Ishikawa (cell line): ENCODE data around the gene MIB1.

Experiments used
- CEBPB ChIP-seq: IDR thresholded peaks from 2 replicates; pipeline ENCODE4 v1.6.1; 2012
- CREB1 ChIP-seq: IDR thresholded peaks from 2 replicates; pipeline ENCODE4 v1.6.1; 2012; ENCODE audit warnings: low read depth
- EGR1 ChIP-seq: IDR thresholded peaks from 2 replicates; pipeline ENCODE4 v1.6.1; 2012
- EP300 ChIP-seq: IDR thresholded peaks from 2 replicates; pipeline ENCODE4 v1.6.1; 2012; ENCODE audit warnings: borderline replicate concordance
- FOXM1 ChIP-seq: IDR thresholded peaks from 2 replicates; pipeline ENCODE4 v1.6.1; 2012; ENCODE audit warnings: low read depth, borderline replicate concordance
- NFIC ChIP-seq: IDR thresholded peaks from 2 replicates; pipeline ENCODE4 v1.6.1; 2012
- RAD21 ChIP-seq: IDR thresholded peaks from 2 replicates; pipeline ENCODE4 v1.6.1; 2012; ENCODE audit warnings: low read depth
- TAF1 ChIP-seq: IDR thresholded peaks from 2 replicates; pipeline ENCODE4 v1.6.1; 2012; ENCODE audit warnings: low read depth, mild to moderate bottlenecking
- TCF12 ChIP-seq: IDR thresholded peaks from 2 replicates; pipeline ENCODE4 v1.6.1; 2012; ENCODE audit warnings: low read depth
- TEAD4 ChIP-seq: IDR thresholded peaks from 2 replicates; pipeline ENCODE4 v1.6.1; 2012
- YY1 ChIP-seq: IDR thresholded peaks from 2 replicates; pipeline ENCODE4 v1.6.1; 2012; ENCODE audit warnings: low read depth
- ZBTB7A ChIP-seq: IDR thresholded peaks from 2 replicates; pipeline ENCODE4 v1.6.1; 2012; ENCODE audit warnings: low read depth
- TF ChIP-seq, protein P1 (sequence below): IDR thresholded peaks from 2 replicates; pipeline ENCODE4 v1.6.1; 2012
- TF ChIP-seq, protein P2 (sequence below): IDR thresholded peaks from 2 replicates; pipeline ENCODE4 v1.6.1; 2012
- TF ChIP-seq, protein P3 (sequence below): IDR thresholded peaks from 2 replicates; pipeline ENCODE4 v1.6.1; 2012; ENCODE audit warnings: low read depth, mild to moderate bottlenecking

MIB1 gene

DNA sequence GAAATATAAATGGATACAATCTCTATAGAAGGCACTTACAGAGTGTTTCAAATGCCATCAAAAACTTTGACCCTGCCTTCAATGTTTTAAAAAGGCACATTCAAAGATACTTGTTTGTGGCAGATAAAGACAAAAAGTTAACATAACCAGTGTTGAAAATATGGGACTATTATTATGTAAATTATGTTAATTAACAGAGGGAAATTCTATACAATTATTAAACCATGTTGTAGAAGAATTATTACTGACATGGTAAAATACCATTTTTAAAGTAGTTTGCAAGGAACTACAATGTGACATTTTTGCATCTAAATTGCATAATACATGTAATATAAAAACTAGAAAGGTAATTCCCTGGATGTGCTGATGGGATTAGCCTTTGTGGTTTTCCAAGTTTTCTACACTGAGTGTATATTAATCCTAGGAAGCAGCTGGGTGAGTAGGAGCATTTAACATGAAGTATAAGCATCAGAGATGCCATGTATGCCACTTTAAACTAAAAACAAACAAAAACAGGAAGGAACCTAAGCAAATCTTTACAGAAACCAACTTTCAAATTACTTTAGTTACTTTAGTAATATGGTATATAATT lies 21.7 kb downstream of the MIB1 start:
- TF ChIP-seq ZBTB7A (no peak), FOXM1 (no peak), NFIC (no peak), RAD21 (no peak), CREB1 (no peak), EP300 (no peak), TCF12 (no peak), CEBPB (no peak), EGR1 (no peak), TAF1 (no peak), YY1 (no peak), TEAD4 (no peak)
- TF ChIP-seq, protein P1, sequence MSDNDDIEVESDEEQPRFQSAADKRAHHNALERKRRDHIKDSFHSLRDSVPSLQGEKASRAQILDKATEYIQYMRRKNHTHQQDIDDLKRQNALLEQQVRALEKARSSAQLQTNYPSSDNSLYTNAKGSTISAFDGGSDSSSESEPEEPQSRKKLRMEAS = no peak
- TF ChIP-seq, protein P2, sequence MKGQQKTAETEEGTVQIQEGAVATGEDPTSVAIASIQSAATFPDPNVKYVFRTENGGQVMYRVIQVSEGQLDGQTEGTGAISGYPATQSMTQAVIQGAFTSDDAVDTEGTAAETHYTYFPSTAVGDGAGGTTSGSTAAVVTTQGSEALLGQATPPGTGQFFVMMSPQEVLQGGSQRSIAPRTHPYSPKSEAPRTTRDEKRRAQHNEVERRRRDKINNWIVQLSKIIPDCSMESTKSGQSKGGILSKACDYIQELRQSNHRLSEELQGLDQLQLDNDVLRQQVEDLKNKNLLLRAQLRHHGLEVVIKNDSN = no peak
- TF ChIP-seq, protein P3, sequence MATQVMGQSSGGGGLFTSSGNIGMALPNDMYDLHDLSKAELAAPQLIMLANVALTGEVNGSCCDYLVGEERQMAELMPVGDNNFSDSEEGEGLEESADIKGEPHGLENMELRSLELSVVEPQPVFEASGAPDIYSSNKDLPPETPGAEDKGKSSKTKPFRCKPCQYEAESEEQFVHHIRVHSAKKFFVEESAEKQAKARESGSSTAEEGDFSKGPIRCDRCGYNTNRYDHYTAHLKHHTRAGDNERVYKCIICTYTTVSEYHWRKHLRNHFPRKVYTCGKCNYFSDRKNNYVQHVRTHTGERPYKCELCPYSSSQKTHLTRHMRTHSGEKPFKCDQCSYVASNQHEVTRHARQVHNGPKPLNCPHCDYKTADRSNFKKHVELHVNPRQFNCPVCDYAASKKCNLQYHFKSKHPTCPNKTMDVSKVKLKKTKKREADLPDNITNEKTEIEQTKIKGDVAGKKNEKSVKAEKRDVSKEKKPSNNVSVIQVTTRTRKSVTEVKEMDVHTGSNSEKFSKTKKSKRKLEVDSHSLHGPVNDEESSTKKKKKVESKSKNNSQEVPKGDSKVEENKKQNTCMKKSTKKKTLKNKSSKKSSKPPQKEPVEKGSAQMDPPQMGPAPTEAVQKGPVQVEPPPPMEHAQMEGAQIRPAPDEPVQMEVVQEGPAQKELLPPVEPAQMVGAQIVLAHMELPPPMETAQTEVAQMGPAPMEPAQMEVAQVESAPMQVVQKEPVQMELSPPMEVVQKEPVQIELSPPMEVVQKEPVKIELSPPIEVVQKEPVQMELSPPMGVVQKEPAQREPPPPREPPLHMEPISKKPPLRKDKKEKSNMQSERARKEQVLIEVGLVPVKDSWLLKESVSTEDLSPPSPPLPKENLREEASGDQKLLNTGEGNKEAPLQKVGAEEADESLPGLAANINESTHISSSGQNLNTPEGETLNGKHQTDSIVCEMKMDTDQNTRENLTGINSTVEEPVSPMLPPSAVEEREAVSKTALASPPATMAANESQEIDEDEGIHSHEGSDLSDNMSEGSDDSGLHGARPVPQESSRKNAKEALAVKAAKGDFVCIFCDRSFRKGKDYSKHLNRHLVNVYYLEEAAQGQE = no peak

DNA sequence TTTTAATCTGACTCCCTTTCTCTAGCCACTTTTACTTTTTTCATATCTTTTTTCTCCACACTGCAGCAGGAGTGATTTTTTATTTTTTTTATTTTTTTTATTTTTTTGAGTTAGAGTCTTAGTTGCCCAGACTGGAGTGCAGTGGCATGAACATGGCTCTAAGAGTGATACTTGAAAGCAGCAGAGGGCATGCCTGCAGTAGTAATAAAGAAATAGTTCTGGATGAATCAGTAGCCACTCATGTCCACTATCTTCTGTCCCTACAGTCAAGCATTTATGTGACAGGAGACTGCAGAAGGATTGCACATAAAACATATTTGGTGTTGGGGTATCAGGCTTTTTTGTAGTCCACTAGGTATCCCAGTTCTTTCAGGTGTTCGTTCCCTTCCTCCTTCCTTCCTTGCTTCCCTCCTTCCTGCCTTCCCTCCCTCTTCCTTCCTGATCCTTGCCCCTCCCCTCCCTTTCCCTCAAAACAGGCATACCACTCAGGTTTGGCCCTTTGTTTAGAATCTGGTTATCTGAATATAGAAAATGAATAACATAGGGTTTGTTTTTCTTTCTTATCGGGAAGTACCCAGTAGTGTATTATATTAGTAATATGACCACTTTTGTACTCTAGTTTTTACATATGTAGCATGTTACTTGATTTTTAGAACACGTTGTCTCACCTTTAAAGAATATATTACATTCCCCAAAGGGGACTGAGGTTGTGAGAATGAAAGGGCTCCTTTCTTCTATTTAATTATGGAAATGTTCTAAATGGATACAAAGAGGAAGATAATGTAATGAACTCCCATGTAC lies 23.5 kb downstream of the MIB1 start:
- no peak for TF ChIP-seq EGR1
- TF ChIP-seq, protein P3 = no peak
- no peak for TF ChIP-seq TEAD4

DNA sequence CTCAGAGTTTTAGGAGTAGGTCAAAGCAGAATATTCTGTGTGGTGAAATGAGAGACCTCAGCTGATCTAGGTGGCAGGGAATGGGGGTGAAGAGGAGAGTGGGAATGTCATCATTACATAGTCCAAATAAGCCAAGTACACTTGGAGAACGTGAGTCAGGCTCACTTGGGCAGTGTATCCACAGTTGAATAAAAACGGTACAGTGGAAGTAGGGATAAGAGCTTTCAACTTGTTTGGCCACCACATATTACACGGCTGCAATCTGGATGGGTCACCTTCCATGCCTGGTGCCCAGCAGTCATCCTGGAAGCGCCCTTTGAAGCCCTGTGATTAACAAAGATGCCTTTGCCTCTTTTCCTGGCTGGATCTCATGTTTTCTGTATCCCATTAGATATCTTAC lies 28.6 kb downstream of the MIB1 start:
- TF ChIP-seq CEBPB = no peak
- TF ChIP-seq NFIC = no peak
- no peak for TF ChIP-seq EGR1
- no peak for TF ChIP-seq YY1
- TF ChIP-seq, protein P1 = no peak
- no peak for TF ChIP-seq TEAD4

DNA sequence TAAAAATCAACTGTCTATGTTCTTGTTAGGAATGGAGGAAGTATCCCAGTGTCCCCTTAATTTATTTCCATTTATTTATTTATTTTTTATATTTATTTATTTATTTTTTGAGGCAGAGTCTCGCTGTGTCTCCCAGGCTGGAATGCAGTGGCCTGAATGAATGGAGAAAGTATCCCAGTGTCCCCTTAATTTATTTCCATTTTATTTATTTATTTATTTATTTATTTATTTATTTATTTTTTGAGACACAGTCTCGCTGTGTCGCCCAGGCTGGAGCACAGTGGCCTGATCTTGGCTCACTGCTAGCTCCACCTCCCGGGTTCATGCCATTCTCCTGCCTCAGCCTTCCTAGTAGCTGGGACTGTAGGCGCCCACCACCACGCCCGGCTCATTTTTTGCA lies 34.1 kb downstream of the MIB1 start:
- TF ChIP-seq, protein P3 = no peak
- TF ChIP-seq, protein P2 = no peak
- no peak for TF ChIP-seq EGR1
- no peak for TF ChIP-seq FOXM1
- no peak for TF ChIP-seq CEBPB
- no peak for TF ChIP-seq YY1
- no peak for TF ChIP-seq CREB1
- TF ChIP-seq RAD21 = no peak
- TF ChIP-seq, protein P1 = no peak
